EL (cell line): Measurements from ENCODE around the gene LRP10.
"Not testable (repeated sequence)": the region's sequence is repeated elsewhere in the genome, so short reads cannot be mapped to it uniquely, and the experiment has no call there.

ENCODE experiments used
- DNase-seq: peaks from one replicate; pipeline ENCODE4 v3.0.0-alpha.2; 2016

Gene LRP10, protein sequence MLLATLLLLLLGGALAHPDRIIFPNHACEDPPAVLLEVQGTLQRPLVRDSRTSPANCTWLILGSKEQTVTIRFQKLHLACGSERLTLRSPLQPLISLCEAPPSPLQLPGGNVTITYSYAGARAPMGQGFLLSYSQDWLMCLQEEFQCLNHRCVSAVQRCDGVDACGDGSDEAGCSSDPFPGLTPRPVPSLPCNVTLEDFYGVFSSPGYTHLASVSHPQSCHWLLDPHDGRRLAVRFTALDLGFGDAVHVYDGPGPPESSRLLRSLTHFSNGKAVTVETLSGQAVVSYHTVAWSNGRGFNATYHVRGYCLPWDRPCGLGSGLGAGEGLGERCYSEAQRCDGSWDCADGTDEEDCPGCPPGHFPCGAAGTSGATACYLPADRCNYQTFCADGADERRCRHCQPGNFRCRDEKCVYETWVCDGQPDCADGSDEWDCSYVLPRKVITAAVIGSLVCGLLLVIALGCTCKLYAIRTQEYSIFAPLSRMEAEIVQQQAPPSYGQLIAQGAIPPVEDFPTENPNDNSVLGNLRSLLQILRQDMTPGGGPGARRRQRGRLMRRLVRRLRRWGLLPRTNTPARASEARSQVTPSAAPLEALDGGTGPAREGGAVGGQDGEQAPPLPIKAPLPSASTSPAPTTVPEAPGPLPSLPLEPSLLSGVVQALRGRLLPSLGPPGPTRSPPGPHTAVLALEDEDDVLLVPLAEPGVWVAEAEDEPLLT

DNA sequence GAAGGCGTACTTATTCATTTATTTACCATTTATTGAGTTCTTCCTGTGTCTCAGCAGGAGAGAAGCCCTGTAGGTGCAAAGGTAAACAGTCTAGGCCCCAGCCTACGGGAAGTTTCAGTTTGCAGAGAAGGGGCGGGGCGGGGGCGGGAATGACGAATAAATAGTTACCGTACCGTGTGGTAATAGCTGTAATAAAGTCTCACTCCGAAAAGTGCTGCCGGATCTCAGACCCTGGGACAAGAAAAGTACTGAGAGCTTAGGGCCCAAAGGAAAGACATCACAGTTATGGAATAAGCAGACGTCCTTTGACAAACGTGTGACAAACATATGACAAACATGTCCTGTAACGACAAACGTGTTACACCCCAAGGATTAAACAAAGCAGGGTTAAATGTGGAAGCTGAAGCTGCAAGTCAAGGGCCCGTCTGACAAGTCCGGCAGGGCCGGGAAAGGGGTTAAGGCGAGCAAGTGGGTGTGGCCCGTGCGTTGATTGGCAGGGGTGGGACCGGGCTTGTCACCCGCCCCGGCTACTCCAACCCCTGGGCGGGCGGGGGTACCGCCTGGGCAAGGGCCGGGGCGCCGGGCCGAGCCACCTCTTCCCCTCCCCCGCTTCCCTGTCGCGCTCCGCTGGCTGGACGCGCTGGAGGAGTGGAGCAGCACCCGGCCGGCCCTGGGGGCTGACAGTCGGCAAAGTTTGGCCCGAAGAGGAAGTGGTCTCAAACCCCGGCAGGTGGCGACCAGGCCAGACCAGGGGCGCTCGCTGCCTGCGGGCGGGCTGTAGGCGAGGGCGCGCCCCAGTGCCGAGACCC is at the start of gene LRP10:
Gene LRP10 (plus strand): TSS at position 517 of the 809 bp plus-strand sequence. CDS start 564 bp downstream, outside the sequence.
- peak; percentile 91 for DNase-seq

DNA sequence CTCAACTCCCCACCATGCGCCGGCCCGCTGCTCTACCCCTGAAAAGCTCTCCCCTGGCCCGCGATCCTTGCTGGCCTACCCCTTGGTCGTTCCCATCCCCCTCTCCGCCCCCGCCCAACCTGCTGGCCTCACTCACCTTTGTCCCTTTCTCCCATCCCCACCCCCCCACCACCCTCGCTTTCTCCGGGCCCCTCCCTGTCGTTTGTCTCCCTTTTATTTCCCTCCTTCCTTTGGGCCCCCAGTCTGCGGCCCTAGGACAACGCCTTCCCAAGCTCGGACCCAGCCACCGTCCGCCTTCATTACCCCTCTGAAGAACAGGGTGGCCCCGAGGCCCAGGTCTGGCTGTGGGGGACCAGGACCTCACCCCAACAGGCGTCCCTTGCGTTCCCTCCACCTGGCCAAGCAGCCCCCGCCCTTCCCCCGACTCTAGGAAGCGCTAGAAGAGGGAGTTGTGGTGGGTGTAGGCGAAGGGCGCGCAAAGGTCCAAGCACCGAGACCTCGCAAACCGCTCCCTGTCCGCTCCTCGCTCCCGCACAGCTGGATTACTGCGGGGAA is 49.4 kb upstream of the LRP10 start:
- no peak for DNase-seq

DNA sequence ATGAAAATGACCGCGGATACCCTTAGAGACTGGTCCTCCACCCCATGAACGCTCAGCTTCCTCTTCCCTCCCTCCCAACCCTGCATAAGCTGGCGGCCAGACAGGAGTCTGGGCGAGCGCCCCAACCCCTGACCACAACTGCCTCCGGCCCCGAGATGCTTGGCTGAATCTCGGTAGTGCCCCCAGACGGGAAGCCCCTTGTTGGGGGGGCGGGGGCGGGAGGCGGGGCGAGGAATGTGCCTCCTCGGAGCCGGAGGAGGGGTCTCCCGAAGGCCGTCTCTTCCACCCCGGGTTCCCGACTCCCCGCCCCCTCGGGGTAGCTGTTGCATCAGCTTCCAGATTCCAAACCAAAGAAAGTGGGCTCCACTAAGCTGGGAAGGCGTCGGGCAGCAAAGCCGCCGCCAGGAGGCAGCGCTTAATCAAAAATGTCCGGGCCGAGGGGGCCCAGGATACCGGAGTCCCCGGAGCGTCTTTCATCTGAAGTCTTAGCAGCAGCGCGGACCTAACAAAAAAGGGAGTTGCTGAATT is 48.9 kb upstream of the LRP10 start:
- peak; percentile 93 for DNase-seq

DNA sequence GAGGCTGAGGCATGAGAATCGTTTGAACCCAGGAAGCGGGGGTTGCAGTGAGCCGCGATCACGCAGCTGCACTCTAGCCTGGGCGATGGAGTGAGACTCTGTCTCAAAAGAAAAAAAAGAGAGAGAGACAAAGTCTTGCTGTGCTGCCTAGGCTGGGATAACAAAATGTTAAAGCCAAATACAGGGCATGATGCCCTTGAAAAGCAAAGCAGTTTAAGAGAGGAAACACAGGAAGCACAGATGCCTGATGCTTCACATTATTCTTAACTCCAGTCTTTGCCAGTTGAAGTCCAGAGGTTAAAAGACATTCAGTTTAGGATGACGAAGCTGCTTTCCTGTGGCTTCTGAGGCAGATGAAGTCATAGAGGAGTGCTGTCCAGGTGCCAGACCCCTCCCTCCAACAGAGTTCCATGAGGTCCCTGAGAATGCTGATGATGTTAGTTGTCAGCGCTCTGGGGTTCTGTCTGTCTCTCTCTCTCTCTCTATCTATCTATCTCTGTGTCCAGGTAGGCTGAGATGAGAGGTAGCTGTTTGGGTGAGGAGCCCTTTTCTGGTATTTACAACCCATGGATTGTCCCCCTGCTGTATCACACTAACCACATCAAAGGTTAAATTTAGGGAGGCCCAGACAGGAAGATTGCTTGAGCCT is 46.7 kb upstream of the LRP10 start:
- peak; percentile 94 for DNase-seq

DNA sequence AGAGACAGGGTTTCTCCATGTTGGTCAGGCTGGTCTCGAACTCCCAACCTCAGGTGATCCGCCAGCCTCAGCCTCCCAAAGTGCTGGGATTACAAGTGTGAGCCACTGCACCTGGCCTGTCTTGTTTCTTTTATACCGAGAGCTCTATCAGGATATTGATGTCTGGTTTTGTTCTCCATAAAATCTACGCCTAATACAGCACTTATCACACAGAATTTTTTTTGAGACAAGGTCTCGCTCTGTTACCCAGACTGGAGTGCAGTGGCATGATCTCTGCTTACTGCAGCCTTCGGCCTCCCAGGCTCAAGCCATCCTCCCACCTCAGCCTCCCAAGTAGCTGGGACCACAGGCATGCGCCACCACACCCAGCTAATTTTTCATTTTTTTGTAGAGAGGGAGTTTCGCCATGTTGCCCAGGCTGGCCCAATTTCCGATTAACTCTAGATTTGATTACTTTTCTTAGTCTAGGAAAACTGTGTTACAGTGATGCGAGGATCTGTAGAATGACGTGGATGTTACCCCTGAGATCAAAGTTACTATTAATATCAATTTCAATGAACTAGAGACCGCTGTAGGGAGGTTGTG is 42.4 kb upstream of the LRP10 start:
- DNase-seq = not testable (repeated sequence)

DNA sequence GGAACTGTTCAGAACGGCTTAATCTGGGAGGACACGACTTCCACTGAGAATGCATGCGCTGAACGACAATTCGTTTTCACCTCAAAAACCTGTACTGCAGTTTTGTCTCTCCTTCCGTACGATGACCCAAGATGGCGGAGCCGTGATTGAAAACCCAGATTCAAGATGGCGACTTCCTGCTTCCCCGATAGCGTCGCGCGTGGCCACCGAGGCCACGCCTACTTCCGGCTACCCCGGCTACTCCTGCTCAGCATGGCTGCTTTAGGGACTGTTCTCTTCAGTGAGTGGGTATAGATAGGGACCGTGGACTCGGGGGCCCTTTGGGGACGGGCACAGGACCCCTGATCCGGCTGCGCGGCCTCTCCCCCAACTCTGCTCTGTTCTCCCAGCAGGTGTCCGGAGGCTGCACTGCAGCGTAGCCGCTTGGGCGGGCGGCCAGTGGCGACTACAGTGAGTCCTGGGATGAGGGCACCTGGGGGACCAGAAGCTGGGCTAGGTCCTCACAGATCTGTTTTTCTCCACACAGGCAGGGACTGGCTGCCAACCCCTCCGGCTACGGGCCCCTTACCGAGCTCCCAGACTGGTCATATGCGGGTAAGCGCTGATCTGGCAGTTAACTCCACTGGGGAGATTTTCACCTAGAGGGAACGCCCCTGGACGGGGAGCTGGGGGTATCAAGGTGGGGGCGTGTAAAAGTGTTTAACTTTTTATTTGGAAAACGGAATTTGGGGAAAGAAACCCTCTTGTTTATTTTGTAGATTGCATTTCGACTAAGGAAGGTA is 41.7 kb upstream of the LRP10 start, which contains the start of gene MRPL52:
Gene MRPL52 (plus strand): TSS at position 227 of the 782 bp plus-strand sequence. CDS start 26 bp downstream, at position 253.
- peak; percentile 89 for DNase-seq

DNA sequence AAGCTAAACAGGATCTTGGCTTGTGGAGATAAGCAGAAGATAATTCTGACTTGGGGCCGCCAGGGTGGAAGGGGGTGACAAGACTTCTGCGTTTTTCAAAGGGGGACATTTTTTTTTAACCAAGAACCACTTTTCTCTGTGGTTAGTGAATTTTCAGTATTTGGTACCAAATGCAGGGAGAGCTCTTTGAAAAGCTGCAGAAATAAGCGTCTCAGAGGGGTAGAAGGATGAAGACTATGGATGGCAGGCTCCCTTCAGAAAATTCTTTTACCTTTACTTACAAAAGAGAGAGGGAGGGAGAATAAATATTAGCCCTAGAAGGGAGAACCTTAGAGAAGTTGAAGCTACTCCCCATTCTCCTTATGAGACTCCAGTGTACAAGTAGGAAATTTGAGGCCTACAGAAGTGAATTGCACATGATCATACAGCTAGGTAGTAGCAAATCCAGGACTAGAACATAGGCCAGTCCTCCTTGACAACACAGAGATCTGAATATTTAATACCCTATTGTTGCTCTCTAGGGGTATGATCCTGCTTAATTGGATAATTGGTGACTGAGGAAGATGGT is 41.0 kb upstream of the LRP10 start:
- DNase-seq = no peak

DNA sequence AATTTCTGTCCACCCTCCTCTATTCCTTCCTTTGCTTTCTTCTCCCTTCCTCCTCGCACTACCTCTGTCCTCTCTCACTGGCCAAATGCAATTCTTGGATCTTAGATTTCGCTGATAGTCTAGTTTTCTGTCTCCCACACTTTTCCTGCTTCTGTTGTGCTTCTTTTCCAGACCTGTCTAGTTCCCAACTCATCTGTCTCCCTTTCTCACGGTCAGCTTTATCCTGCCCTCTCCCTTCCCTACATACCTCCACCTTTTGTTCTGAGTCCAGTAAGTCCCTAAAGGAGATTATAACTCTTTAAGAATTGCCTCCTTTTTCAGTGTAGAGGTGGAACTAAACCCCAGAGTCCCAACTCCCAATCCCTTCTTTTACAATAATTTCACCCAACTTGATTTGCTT is 36.0 kb upstream of the LRP10 start:
- no peak for DNase-seq

DNA sequence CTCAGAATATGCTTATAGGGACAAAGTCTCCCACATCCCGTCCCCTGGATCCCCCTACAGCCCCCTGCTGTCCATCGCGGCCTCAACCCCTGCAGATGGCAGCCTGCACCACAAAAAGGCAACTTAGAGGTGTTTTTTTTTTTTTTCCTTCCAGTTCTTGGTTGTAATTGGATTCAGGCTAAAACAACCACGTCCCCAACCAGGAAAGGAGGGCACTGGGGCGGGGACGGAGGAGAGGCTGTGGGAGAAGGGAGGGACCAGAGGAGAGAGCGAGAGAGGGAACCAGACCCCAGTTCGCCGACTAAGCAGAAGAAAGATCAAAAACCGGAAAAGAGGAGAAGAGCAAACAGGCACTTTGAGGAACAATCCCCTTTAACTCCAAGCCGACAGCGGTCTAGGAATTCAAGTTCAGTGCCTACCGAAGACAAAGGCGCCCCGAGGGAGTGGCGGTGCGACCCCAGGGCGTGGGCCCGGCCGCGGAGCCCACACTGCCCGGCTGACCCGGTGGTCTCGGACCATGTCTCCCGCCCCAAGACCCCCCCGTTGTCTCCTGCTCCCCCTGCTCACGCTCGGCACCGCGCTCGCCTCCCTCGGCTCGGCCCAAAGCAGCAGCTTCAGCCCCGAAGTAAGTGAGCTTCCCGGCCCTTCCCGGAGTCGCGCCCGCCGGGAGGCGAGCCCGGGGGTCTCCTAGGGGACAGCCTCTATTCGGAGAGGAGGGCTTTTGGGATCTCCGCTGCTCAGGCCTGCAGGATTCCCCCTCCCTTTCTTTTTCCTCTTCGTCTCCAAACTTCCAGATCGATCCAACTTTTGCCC is 35.0 kb upstream of the LRP10 start, which contains the start of gene MMP14:
Gene MMP14 (plus strand): TSS at position 285 of the 813 bp plus-strand sequence. CDS start 233 bp downstream, at position 518.
- DNase-seq = peak; percentile 92

DNA sequence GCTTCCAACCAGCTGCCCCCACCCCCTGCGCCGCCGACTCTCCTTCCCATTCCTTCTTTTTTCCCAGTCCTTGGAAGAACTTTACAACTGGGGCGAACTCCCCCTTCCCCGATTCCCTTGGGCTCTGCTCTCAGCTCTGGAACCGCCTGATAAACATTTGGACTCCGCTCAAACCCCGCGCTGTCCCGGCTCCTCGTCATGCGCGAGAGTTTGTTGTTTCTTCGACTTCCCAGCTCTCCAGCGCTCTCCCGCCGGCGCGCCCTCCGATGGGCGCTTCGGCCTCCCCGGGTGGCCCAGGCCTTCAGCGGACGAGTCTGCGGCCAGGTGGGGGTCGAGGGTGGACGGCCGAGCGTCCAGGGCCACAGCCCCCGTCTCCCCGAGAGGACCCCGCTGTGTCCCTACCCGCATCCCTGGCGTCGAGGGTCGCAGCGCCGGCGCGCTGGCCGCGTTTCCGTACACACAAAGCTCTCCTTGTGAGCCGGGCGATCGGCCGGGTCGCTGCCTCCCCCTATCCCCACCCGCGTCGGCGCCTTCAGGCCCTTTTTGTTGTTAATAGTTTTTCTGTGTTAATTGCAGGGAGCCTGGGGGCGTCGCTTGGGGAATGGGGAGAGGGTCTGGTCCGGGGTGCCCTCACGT is 34.3 kb upstream of the LRP10 start:
- DNase-seq = peak; percentile 59

DNA sequence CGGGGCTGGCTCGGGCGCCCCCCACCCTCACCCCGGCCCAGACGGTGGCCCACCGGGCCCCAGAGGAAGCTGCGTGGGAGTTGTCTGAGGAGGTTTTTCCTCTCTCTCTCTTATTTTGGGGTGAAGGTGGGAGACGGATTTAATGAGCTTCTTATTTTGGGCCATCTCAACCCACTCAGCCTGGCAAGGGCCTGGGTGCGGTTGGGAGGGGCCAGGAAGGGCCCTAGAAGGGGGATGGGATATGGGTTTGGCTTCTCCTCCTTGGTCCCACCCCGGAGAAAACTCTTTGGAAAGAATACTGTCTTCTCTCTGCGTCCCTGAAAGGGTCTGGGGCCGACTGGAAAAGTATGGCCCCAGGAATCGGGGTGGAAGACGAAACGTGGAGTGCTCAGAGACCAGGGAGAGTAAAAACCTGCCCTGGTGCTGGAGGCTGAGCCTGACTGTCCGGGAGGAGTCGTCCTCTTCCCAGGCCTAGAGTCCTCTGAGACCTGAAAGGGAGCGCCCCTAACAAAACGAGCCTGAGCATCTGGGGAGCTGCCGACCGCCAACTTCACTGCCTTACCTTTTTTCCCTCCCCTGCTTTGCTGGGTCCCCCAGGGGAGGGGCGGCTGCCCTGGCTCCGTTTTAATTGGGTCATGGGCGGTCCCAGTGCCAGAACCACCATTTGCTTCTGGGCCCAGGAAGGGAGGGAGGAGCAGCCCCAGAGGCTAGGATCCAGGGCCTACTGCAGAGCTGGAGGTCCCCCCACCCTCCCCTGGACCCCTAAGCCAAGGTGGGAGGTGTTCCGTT is 33.6 kb upstream of the LRP10 start:
- peak; percentile 61 for DNase-seq

DNA sequence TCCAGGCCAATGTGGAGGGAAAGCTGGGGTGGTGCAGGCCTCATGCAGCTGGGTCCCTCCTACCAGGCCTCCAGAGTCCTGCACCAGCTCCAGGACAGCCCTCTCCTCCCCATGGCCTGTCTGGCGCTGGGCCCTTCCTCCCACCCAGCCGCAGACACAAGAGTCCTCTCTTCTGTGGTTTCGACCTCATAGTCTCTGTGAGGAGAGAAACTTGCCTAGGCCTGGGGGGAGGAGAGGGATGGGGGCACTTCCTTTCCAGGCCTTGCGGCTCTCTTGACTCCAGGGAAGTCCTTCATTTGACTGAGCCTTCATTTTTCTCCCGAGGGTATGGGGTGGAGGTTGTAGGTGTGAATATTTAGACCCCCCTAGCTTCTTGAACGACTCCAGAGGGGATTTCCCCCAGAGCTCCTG is 32.9 kb upstream of the LRP10 start:
- peak; percentile 81 for DNase-seq

DNA sequence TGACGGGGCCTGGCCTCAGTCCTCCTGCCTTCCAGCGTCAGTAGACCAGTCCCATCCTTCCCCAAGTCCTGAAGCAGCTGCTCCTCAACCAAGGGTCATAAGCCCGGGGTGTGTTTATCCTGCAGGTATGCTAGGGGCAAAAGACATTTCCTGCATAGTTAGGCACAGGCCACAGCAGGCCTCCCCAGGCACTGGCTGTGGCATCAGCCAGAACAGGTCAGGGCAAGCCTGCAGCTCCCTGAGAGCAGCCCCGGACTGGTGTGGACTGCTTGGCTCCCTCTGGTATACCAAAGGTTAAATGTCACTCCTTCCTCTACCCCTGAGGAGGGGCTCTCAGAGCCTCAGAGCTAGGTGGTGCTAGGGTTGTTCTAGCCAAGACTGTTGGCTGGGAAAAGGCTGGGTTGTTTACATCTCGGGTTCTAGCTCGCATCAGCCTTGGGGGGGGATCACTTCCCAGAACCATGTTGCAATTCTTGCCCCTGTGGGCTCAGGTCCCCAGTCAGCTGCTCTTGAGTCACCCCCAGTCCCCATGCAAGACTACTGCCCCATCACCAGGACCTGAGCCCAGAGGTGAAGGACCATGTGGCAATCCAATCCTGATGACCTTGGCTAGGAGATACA is 32.3 kb upstream of the LRP10 start:
- DNase-seq = no peak

DNA sequence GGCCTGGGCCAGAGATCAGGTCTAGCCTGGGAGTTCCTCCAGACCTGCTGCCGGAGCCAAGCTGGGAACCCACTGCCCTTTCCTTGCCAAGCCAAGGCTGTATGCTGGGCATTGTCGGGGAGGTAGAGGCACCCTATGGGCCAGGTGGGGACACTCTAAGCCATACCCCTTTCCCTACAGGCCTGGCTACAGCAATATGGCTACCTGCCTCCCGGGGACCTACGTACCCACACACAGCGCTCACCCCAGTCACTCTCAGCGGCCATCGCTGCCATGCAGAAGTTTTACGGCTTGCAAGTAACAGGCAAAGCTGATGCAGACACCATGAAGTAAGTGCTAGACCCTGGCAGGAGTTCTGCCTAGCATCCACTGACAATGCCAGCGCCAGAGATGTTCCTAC is 30.2 kb upstream of the LRP10 start:
- no peak for DNase-seq

DNA sequence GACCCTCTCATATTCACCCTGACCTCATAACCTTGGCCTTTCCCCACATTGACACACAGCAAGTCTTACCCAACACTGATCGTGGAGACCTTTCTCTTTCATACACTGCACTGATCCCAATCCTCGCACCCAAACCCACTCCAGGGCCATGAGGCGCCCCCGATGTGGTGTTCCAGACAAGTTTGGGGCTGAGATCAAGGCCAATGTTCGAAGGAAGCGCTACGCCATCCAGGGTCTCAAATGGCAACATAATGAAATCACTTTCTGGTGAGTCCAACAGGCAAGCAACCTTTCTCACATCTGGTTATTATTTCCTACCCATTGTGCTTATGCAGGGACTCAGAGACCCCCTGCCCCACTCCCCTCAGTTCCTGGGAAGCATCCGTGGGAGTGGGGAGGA is 29.8 kb upstream of the LRP10 start:
- no peak for DNase-seq

DNA sequence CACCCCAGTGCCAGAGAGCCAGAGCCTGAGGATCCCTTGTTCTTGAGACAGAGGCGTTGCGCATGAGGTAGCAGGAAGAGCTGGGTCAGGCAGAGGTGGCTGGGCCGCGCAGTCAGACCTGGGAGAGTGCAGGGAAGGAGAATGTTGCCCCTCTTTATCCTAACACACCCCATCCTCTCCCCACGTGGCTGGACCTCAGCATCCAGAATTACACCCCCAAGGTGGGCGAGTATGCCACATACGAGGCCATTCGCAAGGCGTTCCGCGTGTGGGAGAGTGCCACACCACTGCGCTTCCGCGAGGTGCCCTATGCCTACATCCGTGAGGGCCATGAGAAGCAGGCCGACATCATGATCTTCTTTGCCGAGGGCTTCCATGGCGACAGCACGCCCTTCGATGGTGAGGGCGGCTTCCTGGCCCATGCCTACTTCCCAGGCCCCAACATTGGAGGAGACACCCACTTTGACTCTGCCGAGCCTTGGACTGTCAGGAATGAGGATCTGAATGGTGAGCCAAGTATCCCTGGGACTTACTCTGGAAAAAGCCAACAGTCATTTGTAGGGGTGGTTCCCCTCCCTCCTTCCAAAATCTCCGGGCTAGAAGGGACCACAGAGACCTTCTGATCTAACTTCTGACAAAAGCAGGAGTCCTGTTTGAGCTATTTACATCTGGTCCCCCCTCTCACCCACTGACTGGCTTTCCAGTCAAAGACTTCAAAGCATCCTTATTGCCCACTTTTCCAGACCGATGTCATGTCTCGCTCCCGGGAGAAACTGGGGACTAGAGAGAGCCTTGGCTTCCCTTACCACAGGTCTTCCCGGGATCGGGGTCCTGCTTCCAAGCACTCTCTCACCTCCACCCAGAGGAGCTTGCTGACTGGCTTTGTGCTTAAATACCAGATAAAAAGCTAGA is 29.1 kb upstream of the LRP10 start:
- DNase-seq = no peak
